ENCODE data around the gene FOXQ1.
"Not testable (repeated sequence)": the region's sequence is repeated elsewhere in the genome, so short reads cannot be mapped to it uniquely, and the experiment has no call there.

The FOXQ1 gene

GRCh38 chr6:1322156-1322555 is 10.3 kb downstream of the FOXQ1 start:
- DNase-seq (ENCODE audit: low read depth): no peak

- no peak for DNase-seq (ENCODE audit: low read depth)
Observed at GRCh38 chr6:1322696-1323219, 10.9 kb downstream of the FOXQ1 start.

GRCh38 chr6:1324936-1325335 is 13.0 kb downstream of the FOXQ1 start:
- DNase-seq (ENCODE audit: low read depth): no peak

- DNase-seq (ENCODE audit: low read depth): no peak
Observed at GRCh38 chr6:1325461-1326309, 13.8 kb downstream of the FOXQ1 start.

- DNase-seq (ENCODE audit: low read depth): no peak
Observed at GRCh38 chr6:1326535-1327121, 14.7 kb downstream of the FOXQ1 start.

- no peak for DNase-seq (ENCODE audit: low read depth)
Observed at GRCh38 chr6:1327630-1328029, 15.7 kb downstream of the FOXQ1 start.

- DNase-seq (ENCODE audit: low read depth): no peak
Observed at GRCh38 chr6:1328129-1328800, 16.4 kb downstream of the FOXQ1 start.

- DNase-seq (ENCODE audit: low read depth): no peak
Observed at GRCh38 chr6:1329708-1330107, 17.8 kb downstream of the FOXQ1 start.

- no peak for DNase-seq (ENCODE audit: low read depth)
Observed at GRCh38 chr6:1334684-1335083, 22.8 kb downstream of the FOXQ1 start.

GRCh38 chr6:1335367-1336037 is 23.6 kb downstream of the FOXQ1 start:
- no peak for DNase-seq (ENCODE audit: low read depth)

GRCh38 chr6:1336246-1336843 is 24.4 kb downstream of the FOXQ1 start:
- DNase-seq (ENCODE audit: low read depth): no peak

- DNase-seq (ENCODE audit: low read depth): no peak
Observed at GRCh38 chr6:1337791-1338190, 25.9 kb downstream of the FOXQ1 start.

GRCh38 chr6:1346101-1346500 is 34.2 kb downstream of the FOXQ1 start:
- no peak for DNase-seq (ENCODE audit: low read depth)

- no peak for DNase-seq (ENCODE audit: low read depth)
Observed at GRCh38 chr6:1346558-1347091, 34.7 kb downstream of the FOXQ1 start.

- DNase-seq (ENCODE audit: low read depth): no peak
Observed at GRCh38 chr6:1347161-1347560, 35.3 kb downstream of the FOXQ1 start.

GRCh38 chr6:1348675-1349074 is 36.8 kb downstream of the FOXQ1 start:
- DNase-seq (ENCODE audit: low read depth): no peak

- no peak for DNase-seq (ENCODE audit: low read depth)
Observed at GRCh38 chr6:1349655-1350054, 37.8 kb downstream of the FOXQ1 start.

- no peak for DNase-seq (ENCODE audit: low read depth)
Observed at GRCh38 chr6:1351381-1352008, 39.6 kb downstream of the FOXQ1 start.

- not testable (repeated sequence) for DNase-seq (ENCODE audit: low read depth)
Observed at GRCh38 chr6:1355068-1355467, 43.2 kb downstream of the FOXQ1 start.

- DNase-seq (ENCODE audit: low read depth): not testable (repeated sequence)
Observed at GRCh38 chr6:1361717-1362116, 49.8 kb downstream of the FOXQ1 start.

GRCh38 chr6:1362643-1363042 is 50.7 kb downstream of the FOXQ1 start:
- no peak for DNase-seq (ENCODE audit: low read depth)

Data from stimulated activated CD8-positive, alpha-beta memory T cell treated with anti-CD3 and anti-CD28 coated beads, Interleukin-15, amount 100 ng/mL, for 1 hour (primary cell).